Pons (tissue), 1 donor: ENCODE results near the gene ANGPT4.

Source experiments
- DNase-seq: peaks from one replicate; pipeline ENCODE4 v3.0.0-alpha.2; 2016; ENCODE audit warnings: low spot score

ANGPT4 gene

GRCh38 chr20:916125-916799, at the start of gene ANGPT4:
TSS of gene ANGPT4 (minus strand) at chr20:916334. CDS start at chr20:916214, 120 bp downstream.
- DNase-seq, result no peak

GRCh38 chr20:963795-964194, 47.7 kb upstream of the ANGPT4 start:
- DNase-seq, result no peak

- DNase-seq, result no peak
Measured at GRCh38 chr20:962683-963082, 46.5 kb upstream of the ANGPT4 start.

GRCh38 chr20:962223-962622, 46.1 kb upstream of the ANGPT4 start:
- DNase-seq, result no peak

GRCh38 chr20:961768-962167, 45.6 kb upstream of the ANGPT4 start:
- no peak for DNase-seq

- DNase-seq, result no peak
Measured at GRCh38 chr20:959996-960615, 44.0 kb upstream of the ANGPT4 start.

- DNase-seq, result no peak
Measured at GRCh38 chr20:958936-959815, 43.0 kb upstream of the ANGPT4 start.

GRCh38 chr20:957544-957943, 41.4 kb upstream of the ANGPT4 start:
- DNase-seq, result no peak

GRCh38 chr20:956330-956951, 40.3 kb upstream of the ANGPT4 start:
- DNase-seq, result peak; percentile 56

GRCh38 chr20:955656-956055, 39.5 kb upstream of the ANGPT4 start:
- DNase-seq, result no peak

GRCh38 chr20:955111-955510, 39.0 kb upstream of the ANGPT4 start:
- no peak for DNase-seq

- DNase-seq, result no peak
Measured at GRCh38 chr20:953742-954141, 37.6 kb upstream of the ANGPT4 start.

- no peak for DNase-seq
Measured at GRCh38 chr20:952196-952795, 36.2 kb upstream of the ANGPT4 start.

GRCh38 chr20:951384-952169, 35.4 kb upstream of the ANGPT4 start:
- DNase-seq, result no peak

GRCh38 chr20:949717-950116, 33.6 kb upstream of the ANGPT4 start:
- no peak for DNase-seq

- DNase-seq, result no peak
Measured at GRCh38 chr20:946826-947225, 30.7 kb upstream of the ANGPT4 start.

GRCh38 chr20:945841-946240, 29.7 kb upstream of the ANGPT4 start:
- no peak for DNase-seq

- DNase-seq, result no peak
Measured at GRCh38 chr20:944774-945410, 28.8 kb upstream of the ANGPT4 start.

- DNase-seq, result no peak
Measured at GRCh38 chr20:944148-944547, 28.0 kb upstream of the ANGPT4 start.

- no peak for DNase-seq
Measured at GRCh38 chr20:942611-943010, 26.5 kb upstream of the ANGPT4 start.

GRCh38 chr20:940926-941325, 24.8 kb upstream of the ANGPT4 start:
- DNase-seq, result no peak
